Activated CD4-positive, alpha-beta memory T cell treated with anti-CD3 and anti-CD28 coated beads for 36 hours (primary cell): ENCODE measurements around the gene C6orf89. TPM values are rescaled to one million over a fixed set of nuclear protein-coding genes. Genes with fewer than 3 reads are reported as not detected.
"Not testable (repeated sequence)": the region's sequence is repeated elsewhere in the genome, so short reads cannot be mapped to it uniquely, and the experiment has no call there.

Experiments used
- CTCF ChIA-PET: fragments of 350-600 bp; sonication (Branson Sonifier 250); formaldehyde crosslinking; loops from one replicate; lab custom pipeline; 2021; ENCODE audit warnings: antibody characterized with exemption, inconsistent platforms; lab: Charles Lee
- POLR2A ChIA-PET: fragments of 350-600 bp; sonication (Branson Sonifier 250); formaldehyde crosslinking; loops from one replicate; lab custom pipeline; 2021; ENCODE audit warnings: antibody characterized with exemption; lab: Charles Lee
- DNase-seq: peaks from one replicate; pipeline ENCODE4 v3.0.0-alpha.2; 2020
- H3K27ac Mint-ChIP-seq: one replicate; pipeline ENCODE4 v1.8.0; 2021; ENCODE audit warnings: mixed read lengths
- H3K27me3 Mint-ChIP-seq: one replicate; pipeline ENCODE4 v1.8.0; 2021; ENCODE audit warnings: mixed read lengths
- H3K36me3 Mint-ChIP-seq: one replicate; pipeline ENCODE4 v1.8.0; 2021; ENCODE audit warnings: mixed read lengths
- H3K4me1 Mint-ChIP-seq: one replicate; pipeline ENCODE4 v1.8.0; 2021; ENCODE audit warnings: low read depth, mixed read lengths
- H3K4me3 Mint-ChIP-seq: one replicate; pipeline ENCODE4 v1.8.0; 2021; ENCODE audit warnings: mild to moderate bottlenecking, mixed read lengths
- H3K9me3 Mint-ChIP-seq: one replicate; pipeline ENCODE4 v1.8.0; 2021; ENCODE audit warnings: mixed read lengths
- intact Hi-C: fragments of 100-400 bp; cut with micrococcal nuclease; formaldehyde crosslinking; loops from one replicate; pipeline ENCODE4 v1.15.1; 2023
- total RNA-seq, 2 experiments: library from RNA; stranded (reverse); gene quantifications; one replicate each; pipeline ENCODE4 v1.2.3, GENCODE V29; 2021

The C6orf89 gene
- total RNA-seq, 2 experiments from 2014 or later: 29.2 to 29.8 TPM

- H3K27me3 Mint-ChIP-seq, POLR2A ChIA-PET, CTCF ChIA-PET: not testable (repeated sequence)
These were observed 55.8 kb downstream of the C6orf89 start for GRCh38 chr6:36941561-36941960.

DNA sequence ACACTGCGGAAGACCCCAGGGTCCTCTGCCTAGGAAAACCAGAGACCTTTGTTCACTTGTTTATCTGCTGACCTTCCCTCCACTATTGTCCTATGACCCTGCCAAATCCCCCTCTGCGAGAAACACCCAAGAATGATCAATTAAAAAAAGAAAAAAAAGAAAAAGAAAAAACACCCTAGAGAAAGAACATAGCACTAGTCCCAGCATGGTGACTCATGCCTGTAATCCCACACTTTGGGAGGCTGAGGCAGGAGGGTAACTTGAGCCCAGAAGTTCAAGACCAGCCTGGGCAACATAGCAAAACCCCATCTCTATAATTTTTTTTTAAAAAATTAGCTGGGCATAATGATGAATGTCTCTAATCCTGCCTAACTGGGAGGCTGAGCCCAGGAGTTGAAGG, 56.6 kb downstream of the C6orf89 start:
- CTCF ChIA-PET, H3K27me3 Mint-ChIP-seq, H3K9me3 Mint-ChIP-seq, H3K36me3 Mint-ChIP-seq, DNase-seq, POLR2A ChIA-PET, H3K27ac Mint-ChIP-seq, intact Hi-C loops, H3K4me3 Mint-ChIP-seq: not testable (repeated sequence)
- H3K4me1 Mint-ChIP-seq: peaks cover 11% of the 10 kb centered on the region

More at GRCh38 chr6:36941561-36941960, 55.8 kb downstream of the C6orf89 start:
- H3K36me3 Mint-ChIP-seq, H3K4me1 Mint-ChIP-seq, H3K9me3 Mint-ChIP-seq, H3K27ac Mint-ChIP-seq, intact Hi-C loops, DNase-seq, H3K4me3 Mint-ChIP-seq: not testable (repeated sequence)

- ChIA-PET POLR2A (no interaction called here), CTCF (no interaction called here)
- Mint-ChIP-seq H3K27me3 (peaks cover 5% of the 10 kb centered on the region), H3K4me1 (peaks cover 28% of the 10 kb centered on the region), H3K9me3 (no peaks in the 10 kb centered on the region), H3K27ac (no peak overlapping the region), H3K4me3 (no peak overlapping the region), H3K36me3 (no peaks in the 10 kb centered on the region)
- DNase-seq: no peak
- intact Hi-C loops: no loop called here
These were observed 58.9 kb downstream of the C6orf89 start for GRCh38 chr6:36944650-36945049.

DNA sequence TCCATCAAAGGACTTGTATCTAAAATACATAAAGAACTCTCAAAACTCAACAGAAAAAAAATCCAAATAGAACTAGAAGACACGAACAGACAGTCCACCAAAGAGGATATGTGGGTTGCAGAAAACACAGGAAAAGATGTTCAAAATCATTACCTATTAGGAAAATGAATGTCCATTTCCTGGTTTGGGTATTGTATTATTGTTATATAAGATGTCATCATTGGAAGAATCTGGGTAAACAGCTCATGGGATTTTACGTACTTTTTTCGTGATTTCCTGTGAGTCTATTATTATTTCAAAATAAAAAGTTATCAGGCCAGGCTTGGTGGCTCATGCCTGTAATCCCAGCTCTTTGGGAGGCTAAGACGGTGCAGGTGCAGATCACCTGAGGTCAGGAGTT, 59.5 kb downstream of the C6orf89 start:
- no peak for DNase-seq
- peaks cover 5% of the 10 kb centered on the region for H3K27me3 Mint-ChIP-seq
- intact Hi-C loops: no loop called here
- no peaks in the 10 kb centered on the region for H3K36me3 Mint-ChIP-seq
- no peak overlapping the region for H3K4me3 Mint-ChIP-seq
- ChIA-PET POLR2A (no interaction called here), CTCF (no interaction called here)
- peaks cover 34% of the 10 kb centered on the region for H3K4me1 Mint-ChIP-seq
- H3K9me3 Mint-ChIP-seq: no peaks in the 10 kb centered on the region
- H3K27ac Mint-ChIP-seq: no peak overlapping the region

GRCh38 chr6:36946526-36946925, 60.8 kb downstream of the C6orf89 start:
- Mint-ChIP-seq H3K9me3 (no peaks in the 10 kb centered on the region), H3K36me3 (no peaks in the 10 kb centered on the region), H3K4me3 (no peak overlapping the region), H3K4me1 (peaks cover 34% of the 10 kb centered on the region), H3K27me3 (peaks cover 3% of the 10 kb centered on the region), H3K27ac (no peak overlapping the region)
- ChIA-PET POLR2A (no interaction called here), CTCF (no interaction called here)
- DNase-seq: no peak
- intact Hi-C loops: no loop called here

DNA sequence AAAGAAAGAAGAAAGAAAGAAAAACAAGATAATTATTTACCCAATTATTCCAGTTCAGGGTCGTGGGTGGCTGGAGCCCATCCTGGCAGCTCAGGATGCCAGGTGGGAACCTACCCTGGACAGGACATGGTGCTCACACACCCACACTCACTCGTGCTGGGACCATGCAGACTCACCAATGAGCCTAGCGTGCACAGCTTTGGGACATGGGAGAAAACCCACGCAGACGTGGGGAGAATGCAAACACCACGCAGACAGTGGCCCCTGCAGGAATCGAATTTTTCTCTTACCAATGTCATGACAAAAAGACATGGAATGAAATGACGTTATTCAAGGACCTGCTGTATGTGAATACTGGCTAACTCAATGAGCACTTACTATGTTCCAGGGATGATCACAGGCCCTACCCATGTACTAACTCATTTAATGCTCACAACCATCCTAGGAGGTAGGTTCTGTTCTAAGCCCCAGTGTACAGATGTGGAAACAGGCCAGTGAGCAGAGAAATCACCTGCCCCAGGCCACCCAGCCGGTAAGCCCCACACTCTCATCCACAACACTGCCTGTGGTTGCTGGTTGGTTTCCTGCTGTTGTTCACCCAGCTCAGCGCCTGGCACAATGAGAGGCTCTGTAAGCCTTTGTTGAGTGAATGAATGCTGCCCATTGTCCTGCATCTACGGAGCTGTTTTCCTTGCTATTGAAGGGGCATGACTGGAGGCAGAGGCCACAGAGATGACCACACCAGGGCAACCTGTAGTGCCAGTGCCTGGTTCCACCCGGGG, 62.0 kb downstream of the C6orf89 start:
- Mint-ChIP-seq H3K27ac (no peak overlapping the region), H3K36me3 (no peaks in the 10 kb centered on the region)

GRCh38 chr6:36949076-36949475, 63.3 kb downstream of the C6orf89 start:
- POLR2A ChIA-PET: interaction anchor here (1.0 kb wide), 1 partner anchor 32 kb away, joined by 3 read pairs; no protein-coding TSS in a partner anchor
- intact Hi-C loops, H3K36me3 Mint-ChIP-seq, H3K27me3 Mint-ChIP-seq, H3K27ac Mint-ChIP-seq, DNase-seq, H3K4me3 Mint-ChIP-seq, H3K9me3 Mint-ChIP-seq: not testable (repeated sequence)
- CTCF ChIA-PET: interaction anchor here (0.6 kb wide), 1 partner anchor 447 kb away, joined by 3 read pairs; no protein-coding TSS in a partner anchor
- peaks cover 42% of the 10 kb centered on the region for H3K4me1 Mint-ChIP-seq

More for the DNA sequence above, 62.0 kb downstream of the C6orf89 start:
- peak; percentile 60 for DNase-seq
- Mint-ChIP-seq H3K4me1 (peaks cover 34% of the 10 kb centered on the region), H3K4me3 (no peak overlapping the region), H3K9me3 (no peaks in the 10 kb centered on the region), H3K27me3 (peaks cover 3% of the 10 kb centered on the region)
- intact Hi-C loops: no loop called here
- CTCF ChIA-PET: interaction anchor here (0.7 to 1.2 kb wide), 3 partner anchors 17 to 74 kb away, joined by 3 read pairs; partner anchors contain the start of gene C6orf89
- POLR2A ChIA-PET: no interaction called here

GRCh38 chr6:36949636-36950035, 63.9 kb downstream of the C6orf89 start:
- DNase-seq: no peak
- Mint-ChIP-seq H3K36me3 (no peaks in the 10 kb centered on the region), H3K27ac (no peak overlapping the region), H3K4me1 (peaks cover 46% of the 10 kb centered on the region), H3K27me3 (no peaks in the 10 kb centered on the region), H3K4me3 (no peak overlapping the region), H3K9me3 (no peaks in the 10 kb centered on the region)
- ChIA-PET POLR2A (interaction anchor here (1.0 kb wide), 1 partner anchor 32 kb away, joined by 3 read pairs; no protein-coding TSS in a partner anchor), CTCF (interaction anchor here (0.6 kb wide), 1 partner anchor 446 kb away, joined by 3 read pairs; no protein-coding TSS in a partner anchor)
- intact Hi-C loops: loop anchor here (5.0 kb wide), 1 partner anchor 37 kb away; no protein-coding TSS in a partner anchor

GRCh38 chr6:36953931-36954261, 68.1 kb downstream of the C6orf89 start:
- Mint-ChIP-seq H3K4me1 (peaks cover 41% of the 10 kb centered on the region), H3K36me3 (no peaks in the 10 kb centered on the region), H3K27me3 (no peaks in the 10 kb centered on the region), H3K27ac (no peak overlapping the region), H3K9me3 (no peaks in the 10 kb centered on the region), H3K4me3 (no peak overlapping the region)
- intact Hi-C loops: loop anchor here (5.0 kb wide), 1 partner anchor 42 kb away; no protein-coding TSS in a partner anchor
- DNase-seq: no peak
- ChIA-PET CTCF (interaction anchor here (1.1 to 2.1 kb wide), 4 partner anchors 9 to 69 kb away, joined by 3 to 7 read pairs (median 5); no protein-coding TSS in a partner anchor), POLR2A (no interaction called here)

DNA sequence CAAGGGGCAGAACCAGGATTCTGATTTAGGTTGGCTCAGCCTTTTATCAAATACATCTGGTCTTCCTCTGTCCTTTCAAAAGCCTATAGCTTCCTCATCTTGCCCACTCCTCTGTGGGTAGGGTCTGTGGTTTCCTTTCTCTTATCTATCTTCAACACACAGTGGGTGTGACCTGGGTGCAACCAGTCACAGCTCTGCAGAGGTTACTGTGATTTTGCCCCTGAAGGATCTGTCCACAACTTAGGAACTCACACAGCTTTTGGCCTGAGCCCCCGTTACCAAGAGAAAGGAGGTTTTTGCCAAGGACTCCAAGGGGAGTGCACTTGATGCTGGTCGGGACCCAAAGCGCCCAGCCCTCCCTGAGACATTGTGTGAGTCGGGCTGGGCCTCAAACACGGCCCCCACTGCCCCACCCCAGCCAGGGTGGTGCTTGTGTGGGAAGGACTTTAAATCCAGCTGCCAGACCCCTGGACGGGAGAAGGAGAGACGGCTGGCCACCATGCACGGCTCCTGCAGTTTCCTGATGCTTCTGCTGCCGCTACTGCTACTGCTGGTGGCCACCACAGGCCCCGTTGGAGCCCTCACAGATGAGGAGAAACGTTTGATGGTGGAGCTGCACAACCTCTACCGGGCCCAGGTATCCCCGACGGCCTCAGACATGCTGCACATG, 68.6 kb downstream of the C6orf89 start, which contains the start of gene PI16:
PI16 (plus strand) TSS at position 477 of the 670 bp plus-strand sequence; CDS start at position 500, 23 bp downstream.
- Mint-ChIP-seq H3K4me1 (peaks cover 38% of the 10 kb centered on the region), H3K27me3 (no peaks in the 10 kb centered on the region), H3K9me3 (no peaks in the 10 kb centered on the region), H3K4me3 (peak within 1 kb of the TSS; percentile 51), H3K27ac (peak within 1 kb of the TSS; percentile 28), H3K36me3 (no peaks in the 10 kb centered on the region)
- ChIA-PET POLR2A (interaction anchor here (1.1 kb wide), 1 partner anchor 31 kb away, joined by 3 read pairs; the partner anchor contains the start of gene MTCH1), CTCF (interaction anchor here (1.1 to 2.1 kb wide), 4 partner anchors 9 to 69 kb away, joined by 3 to 7 read pairs (median 5); no protein-coding TSS in a partner anchor)
- intact Hi-C loops: loop anchor here (5.0 kb wide), 1 partner anchor 42 kb away; no protein-coding TSS in a partner anchor
- DNase-seq: peak; percentile 21

DNA sequence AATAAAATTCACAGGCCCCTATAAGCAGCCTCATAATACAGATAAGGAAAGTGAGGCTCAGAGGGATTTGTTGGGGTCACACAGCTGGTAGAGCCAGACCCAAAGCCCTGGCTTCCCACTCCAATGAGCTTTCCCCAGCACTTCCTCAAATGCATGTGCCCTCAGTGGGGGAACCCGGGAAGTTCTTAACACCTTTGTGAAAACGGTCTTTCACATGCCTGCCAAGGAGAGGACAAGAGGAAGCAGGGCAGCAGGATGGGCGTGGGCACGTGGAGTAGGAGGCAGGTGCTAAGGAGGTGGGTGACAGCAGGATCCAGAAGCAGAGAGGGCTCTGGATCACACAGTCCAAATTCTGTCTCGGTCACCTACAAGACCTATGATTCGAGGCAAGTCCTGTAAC, 69.4 kb downstream of the C6orf89 start:
- intact Hi-C loops: no loop called here
- CTCF ChIA-PET: interaction anchor here (0.8 to 2.1 kb wide), 4 partner anchors 8 to 70 kb away, joined by 3 to 9 read pairs (median 6); partner anchors contain the start of genes C6orf89 and MTCH1

More for the DNA sequence above, 69.4 kb downstream of the C6orf89 start:
- H3K9me3 Mint-ChIP-seq: no peaks in the 10 kb centered on the region
- DNase-seq: no peak
- H3K4me1 Mint-ChIP-seq: peaks cover 33% of the 10 kb centered on the region
- peak overlapping the region; percentile 28 for H3K27ac Mint-ChIP-seq
- POLR2A ChIA-PET: interaction anchor here (1.1 kb wide), 1 partner anchor 31 kb away, joined by 3 read pairs; the partner anchor contains the start of gene MTCH1
- H3K36me3 Mint-ChIP-seq: no peaks in the 10 kb centered on the region
- peak overlapping the region; percentile 28 for H3K4me3 Mint-ChIP-seq
- no peaks in the 10 kb centered on the region for H3K27me3 Mint-ChIP-seq
